ENCODE results near the gene SHROOM4. TPM values are rescaled to one million over a fixed set of nuclear protein-coding genes. Genes with fewer than 3 reads are reported as not detected.

The SHROOM4 gene
- total RNA-seq, 2 donors from 2014 or later, result not detected

DNA sequence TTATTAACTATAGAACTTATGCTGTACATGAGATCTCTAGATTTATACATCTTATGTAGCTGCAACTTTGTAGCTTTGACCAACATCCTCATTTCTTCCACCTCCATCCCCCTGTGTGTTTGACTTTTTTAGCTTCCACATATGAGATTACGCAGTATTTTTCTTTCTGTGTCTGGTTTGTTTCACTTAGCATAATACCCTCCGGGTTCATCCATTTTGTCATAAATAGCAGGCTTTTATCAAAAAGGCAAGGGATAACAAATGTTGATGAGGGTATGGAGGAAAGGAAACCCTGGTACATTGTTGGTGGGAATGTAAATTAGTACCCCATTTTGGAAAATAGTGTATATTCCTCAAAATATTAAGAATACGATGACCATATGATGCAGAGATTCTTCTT lies 227.0 kb downstream of the SHROOM4 start:
- H3K4me3 Mint-ChIP-seq, result no peak overlapping the region
- no peaks in the 10 kb centered on the region for H3K9me3 Mint-ChIP-seq
- no peaks in the 10 kb centered on the region for H3K36me3 Mint-ChIP-seq (ENCODE audit: low read depth)
- no peaks in the 10 kb centered on the region for H3K4me1 Mint-ChIP-seq
- H3K27me3 Mint-ChIP-seq, result peaks cover 6% of the 10 kb centered on the region
- no peak for ATAC-seq (replicated peaks)
- H3K27ac Mint-ChIP-seq, result no peak overlapping the region

DNA sequence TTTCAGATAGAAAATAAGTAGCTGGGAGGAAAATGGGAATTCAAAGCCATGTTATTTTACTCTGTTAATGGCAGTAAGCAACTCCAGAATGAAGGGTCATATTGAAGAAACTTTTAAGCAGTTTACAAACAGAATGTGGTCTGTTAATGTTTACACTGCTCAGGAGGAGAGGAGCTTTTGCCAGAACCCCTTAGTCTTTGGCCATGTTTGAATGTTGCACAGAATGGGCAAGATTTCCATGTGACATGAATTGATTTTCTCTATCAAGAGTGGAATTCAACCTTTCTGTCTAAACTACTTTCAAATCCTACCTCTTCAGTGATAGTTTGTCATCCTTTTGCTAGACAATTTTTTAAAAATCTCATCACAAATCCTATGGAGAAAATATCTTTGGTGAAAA lies 227.6 kb downstream of the SHROOM4 start:
- Mint-ChIP-seq H3K27me3 (peaks cover 6% of the 10 kb centered on the region), H3K27ac (no peak overlapping the region), H3K4me3 (no peak overlapping the region), H3K36me3 (ENCODE audit: low read depth) (no peaks in the 10 kb centered on the region), H3K9me3 (no peaks in the 10 kb centered on the region), H3K4me1 (no peaks in the 10 kb centered on the region)
- ATAC-seq (replicated peaks), result no peak

DNA sequence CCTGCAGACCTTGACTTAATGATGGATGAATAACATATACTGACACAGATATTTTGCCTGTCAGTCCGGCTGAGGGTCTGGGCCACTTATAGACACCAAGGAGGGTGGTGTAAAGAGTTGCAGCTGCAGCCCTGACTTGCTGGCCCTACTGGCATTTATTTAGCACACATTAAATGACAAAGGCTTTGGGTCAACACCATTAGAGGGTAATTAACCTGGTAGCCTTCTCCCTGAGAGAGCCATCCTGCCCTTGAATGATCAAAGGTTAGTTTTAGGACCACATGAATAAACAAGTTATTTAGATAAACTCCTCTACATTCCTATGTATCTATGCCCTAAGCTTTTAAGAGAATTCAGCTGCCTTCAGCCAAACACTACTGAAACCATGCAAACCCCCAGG lies 232.6 kb downstream of the SHROOM4 start:
- ATAC-seq (replicated peaks), result no peak
- Mint-ChIP-seq H3K9me3 (no peaks in the 10 kb centered on the region), H3K27ac (no peak overlapping the region), H3K4me3 (no peak overlapping the region), H3K36me3 (ENCODE audit: low read depth) (no peaks in the 10 kb centered on the region), H3K27me3 (peaks cover 10% of the 10 kb centered on the region), H3K4me1 (peaks cover 5% of the 10 kb centered on the region)

DNA sequence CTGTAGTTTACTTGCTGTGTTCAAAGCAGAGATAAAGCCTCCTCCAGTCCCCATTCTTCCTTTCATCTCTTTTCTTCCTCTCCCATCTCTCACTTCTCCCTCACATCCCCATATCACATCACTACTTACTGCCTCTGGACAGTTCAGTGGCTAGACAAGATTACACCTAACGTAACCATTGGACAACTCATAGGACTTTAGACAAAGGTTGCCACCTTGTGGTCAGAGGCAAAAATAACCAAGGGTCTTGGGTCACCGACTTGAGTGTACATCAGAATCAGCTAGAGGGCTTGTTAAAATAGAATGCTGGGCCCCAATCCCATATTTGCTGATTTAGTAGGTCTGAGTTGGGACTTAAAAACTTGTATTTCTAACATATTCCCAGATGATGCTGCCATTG lies 234.0 kb downstream of the SHROOM4 start:
- H3K9me3 Mint-ChIP-seq, result no peaks in the 10 kb centered on the region
- no peak overlapping the region for H3K27ac Mint-ChIP-seq
- no peaks in the 10 kb centered on the region for H3K36me3 Mint-ChIP-seq (ENCODE audit: low read depth)
- H3K27me3 Mint-ChIP-seq, result peaks cover 5% of the 10 kb centered on the region
- H3K4me3 Mint-ChIP-seq, result no peak overlapping the region
- ATAC-seq (replicated peaks), result peak; percentile 35
- H3K4me1 Mint-ChIP-seq, result peaks cover 5% of the 10 kb centered on the region

GRCh38 chrX:50577326-50577725 lies 236.7 kb downstream of the SHROOM4 start:
- Mint-ChIP-seq H3K4me3 (no peak overlapping the region), H3K9me3 (no peaks in the 10 kb centered on the region), H3K4me1 (peaks cover 5% of the 10 kb centered on the region), H3K36me3 (ENCODE audit: low read depth) (no peaks in the 10 kb centered on the region), H3K27ac (no peak overlapping the region), H3K27me3 (peaks cover 4% of the 10 kb centered on the region)
- ATAC-seq (replicated peaks), result no peak

GRCh38 chrX:50567636-50568035 lies 246.4 kb downstream of the SHROOM4 start:
- H3K27ac Mint-ChIP-seq, result no peak overlapping the region
- no peak for ATAC-seq (replicated peaks)
- H3K4me1 Mint-ChIP-seq, result no peaks in the 10 kb centered on the region
- no peaks in the 10 kb centered on the region for H3K9me3 Mint-ChIP-seq
- H3K4me3 Mint-ChIP-seq, result no peak overlapping the region
- H3K27me3 Mint-ChIP-seq, result no peaks in the 10 kb centered on the region
- no peaks in the 10 kb centered on the region for H3K36me3 Mint-ChIP-seq (ENCODE audit: low read depth)

DNA sequence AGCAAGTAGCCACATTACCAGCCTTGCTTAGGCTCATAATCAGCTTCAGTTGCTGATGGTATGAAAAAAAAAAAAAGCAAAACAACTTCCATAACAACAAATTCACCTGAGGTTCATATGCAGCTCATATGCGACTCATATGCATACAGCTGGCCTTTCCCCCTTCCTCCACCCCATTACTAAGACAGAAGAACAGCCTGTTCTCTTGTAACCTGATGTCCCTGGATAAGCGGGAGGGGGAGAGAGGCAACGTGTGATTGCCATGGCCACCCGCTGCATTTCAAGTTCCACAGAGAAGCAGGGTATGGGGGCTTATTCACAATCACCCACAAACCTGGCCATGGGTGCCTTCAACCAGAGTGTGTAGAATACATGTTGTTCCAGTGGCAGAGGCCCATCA lies 248.3 kb downstream of the SHROOM4 start:
- Mint-ChIP-seq H3K27ac (no peak overlapping the region), H3K9me3 (no peaks in the 10 kb centered on the region), H3K36me3 (ENCODE audit: low read depth) (no peaks in the 10 kb centered on the region), H3K27me3 (no peaks in the 10 kb centered on the region), H3K4me1 (no peaks in the 10 kb centered on the region), H3K4me3 (no peak overlapping the region)
- ATAC-seq (replicated peaks), result no peak

Other genes with a start within 250 kb of the SHROOM4 start
- gene BMP15, start 96.5 kb upstream of the SHROOM4 start, total RNA-seq, result not detected

All from activated T-helper 17 cell treated with anti-CD3 and anti-CD28 coated beads, Interleukin-2, amount 50 U/mL, for 72 hours (primary cell).